Renal pelvis (tissue), 4 donors: ENCODE measurements around the gene RPL32. TPM values are rescaled to one million over a fixed set of nuclear protein-coding genes. Genes with fewer than 3 reads are reported as not detected.
"Not testable (repeated sequence)": the region's sequence is repeated elsewhere in the genome, so short reads cannot be mapped to it uniquely, and the experiment has no call there.

ENCODE experiments used
- DNase-seq: peaks from one replicate; pipeline ENCODE4 v3.0.0-alpha.2; 2013
- polyA plus RNA-seq, 3 donors: library from polyadenylated mRNA; unstranded; fragments of 120-200 nt; gene quantifications; one replicate each; pipeline ENCODE4 v1.2.1, GENCODE V29; 2013; ENCODE audit not compliant: insufficient read length in 3 of 3

Gene RPL32
- polyA plus RNA-seq, 3 donors, result 1,940 to 2,392 (median 2,077) TPM

DNA sequence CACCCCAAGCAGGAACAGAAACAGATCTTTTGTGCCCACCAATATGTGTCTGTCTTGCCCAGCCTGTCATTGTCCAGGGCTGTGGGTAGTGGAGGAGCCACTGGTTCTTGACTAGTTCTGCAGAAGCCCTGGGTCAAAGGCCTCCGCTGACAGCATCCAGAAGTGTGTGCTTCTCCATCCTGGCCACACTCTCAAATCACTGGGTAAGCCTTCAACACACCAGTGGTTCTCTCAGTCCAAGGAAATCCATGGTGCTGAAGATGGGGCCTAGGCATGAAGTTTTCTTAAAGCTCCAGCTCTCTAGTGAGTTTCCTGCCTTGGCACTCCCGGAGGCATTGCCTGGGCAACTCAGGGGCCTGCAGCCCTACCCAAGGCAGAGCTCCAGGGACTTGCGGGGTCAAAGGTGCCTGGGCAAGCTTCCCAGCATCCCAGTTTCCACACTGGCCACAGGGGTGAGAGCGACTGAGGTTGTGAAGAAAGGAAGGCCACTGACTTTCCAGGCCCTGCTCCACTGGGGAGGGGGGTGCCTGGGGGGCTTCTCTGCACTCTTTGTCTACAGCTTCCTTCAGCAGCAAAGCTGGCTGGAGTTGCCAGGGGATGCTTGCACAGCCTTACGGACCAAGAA, 37.9 kb upstream of the RPL32 start:
- DNase-seq, result no peak

DNA sequence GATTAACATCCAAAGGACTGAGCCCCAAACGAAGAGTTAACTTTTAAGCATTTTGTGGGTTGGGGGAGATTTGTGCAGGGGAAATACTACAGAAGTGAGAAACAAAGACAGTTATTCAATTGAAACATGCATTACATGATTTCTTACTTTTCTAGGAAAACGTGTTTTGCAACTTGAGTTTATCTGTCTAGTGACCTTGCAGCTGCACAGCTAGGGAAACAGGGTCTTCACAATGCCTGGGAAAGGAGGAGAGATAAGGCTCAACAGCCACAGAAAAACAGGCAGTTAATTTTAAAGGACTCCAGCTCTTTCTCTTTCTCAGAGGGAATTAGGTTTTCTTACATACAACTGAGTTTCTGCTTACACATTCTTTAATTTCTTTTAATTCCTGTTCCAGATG, 37.4 kb upstream of the RPL32 start:
- not testable (repeated sequence) for DNase-seq

DNA sequence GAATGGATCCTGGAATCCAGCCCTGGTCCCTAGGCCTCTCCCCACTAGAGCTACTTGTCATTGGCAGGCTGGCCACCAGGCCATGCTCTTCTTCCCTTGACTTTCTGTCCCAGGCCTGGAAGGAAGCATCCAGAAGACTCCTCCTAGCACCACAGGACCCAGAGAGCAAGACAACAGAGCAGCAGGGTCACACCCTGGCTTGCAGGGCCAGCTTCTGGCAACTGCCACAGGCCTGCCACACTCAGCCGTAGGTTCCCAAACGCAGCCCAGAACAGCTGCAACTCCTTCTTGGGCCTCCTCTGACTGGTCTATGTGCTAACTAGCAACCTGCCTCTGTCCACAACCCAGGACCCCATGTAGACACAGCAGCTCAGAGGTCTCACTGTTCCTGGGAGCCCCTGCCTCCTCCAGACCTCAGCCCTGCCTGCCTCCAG, 36.8 kb upstream of the RPL32 start:
- DNase-seq, result no peak

DNA sequence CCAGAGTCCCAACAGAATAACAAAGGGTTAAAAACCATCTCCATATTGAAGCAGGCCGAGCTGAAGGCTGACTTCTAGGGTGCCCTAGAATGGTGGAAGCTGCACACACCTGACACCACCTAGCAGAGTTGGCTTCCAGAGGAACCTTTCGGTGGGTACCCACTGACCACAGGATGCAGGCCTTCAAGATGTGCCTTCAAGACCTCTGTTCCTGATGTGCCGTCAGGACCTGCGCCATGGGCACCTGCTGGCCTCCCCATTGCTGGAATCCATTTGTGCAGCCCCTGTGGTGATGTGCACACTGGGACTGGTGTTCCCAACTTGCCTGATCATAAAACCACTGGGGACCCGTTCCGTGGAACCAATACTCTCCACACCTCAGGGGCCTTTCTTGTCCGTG, 35.7 kb upstream of the RPL32 start:
- no peak for DNase-seq

DNA sequence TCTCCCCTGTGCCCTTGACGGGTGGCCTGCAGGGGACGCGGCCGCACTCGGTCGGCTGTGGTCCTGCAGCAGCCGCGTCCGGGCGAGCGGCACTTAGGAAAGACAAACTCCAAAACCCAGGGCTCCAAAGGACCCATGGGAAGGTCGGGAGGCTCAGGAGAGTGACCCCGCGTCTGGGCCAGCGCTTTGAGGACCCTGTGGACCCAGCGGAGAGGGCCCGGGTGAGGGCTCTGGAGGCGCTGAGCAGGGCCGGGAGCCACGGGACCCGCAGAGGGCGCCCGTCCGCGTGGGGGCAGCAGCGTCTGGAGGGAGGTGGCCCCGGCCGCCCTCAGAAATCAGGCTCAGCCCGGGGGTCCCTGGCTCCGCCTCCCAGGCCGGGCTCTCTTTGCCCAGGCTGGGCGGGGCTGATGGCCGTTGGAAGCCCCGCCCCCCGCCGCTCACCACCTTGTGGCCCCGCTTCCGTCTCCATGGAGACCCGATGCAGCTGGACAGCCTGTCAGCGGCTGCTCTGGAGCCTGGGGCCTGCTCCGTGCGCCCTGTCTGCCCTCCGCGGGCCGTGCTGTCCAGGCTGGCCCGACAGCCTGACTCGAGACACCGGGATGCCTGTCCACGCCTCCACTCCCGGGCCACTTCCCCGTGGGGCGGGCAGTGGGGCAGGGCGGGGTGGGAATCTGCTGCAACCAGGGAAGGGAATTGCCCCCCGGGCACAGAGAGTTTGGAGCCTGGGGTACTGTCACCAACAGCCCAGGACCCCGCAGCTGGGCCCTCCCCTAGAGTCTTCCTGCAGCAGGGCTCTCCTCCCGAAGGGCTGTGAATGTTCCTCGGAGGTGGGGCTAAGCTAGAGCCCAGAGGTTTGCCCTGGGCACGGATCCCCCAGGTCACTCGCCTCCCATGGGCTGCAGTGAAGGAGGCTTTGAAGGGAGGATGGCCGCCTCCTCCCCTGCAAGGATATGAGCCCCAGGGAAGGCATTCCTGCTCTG, 34.8 kb upstream of the RPL32 start:
- DNase-seq, result no peak

DNA sequence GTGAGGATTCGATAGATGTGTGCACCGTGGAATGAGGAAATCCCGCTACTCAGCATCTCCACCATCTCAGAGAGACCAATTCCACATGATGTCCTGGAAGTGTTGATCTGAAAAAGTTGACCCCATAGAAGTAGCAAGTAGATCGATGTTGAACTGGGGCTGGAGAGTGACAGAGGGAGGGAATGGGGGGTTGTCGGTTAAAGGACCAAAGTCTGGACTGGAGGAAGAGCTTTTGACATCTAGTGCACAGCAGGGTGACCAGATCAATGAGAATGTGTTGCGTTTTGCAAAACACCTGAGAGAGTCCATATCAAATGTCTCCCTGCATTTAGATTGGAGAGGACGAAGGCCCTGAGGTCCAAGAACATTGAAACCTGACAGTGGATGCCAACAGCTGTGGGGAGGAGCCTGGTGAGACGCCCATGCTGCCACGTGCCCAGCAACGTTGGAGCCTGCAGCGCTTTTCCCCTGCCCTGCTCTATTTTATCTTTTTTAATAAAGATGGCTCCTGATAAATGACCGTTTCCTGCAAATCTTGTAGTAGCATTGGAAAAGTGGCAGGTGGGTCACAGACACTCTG, 30.1 kb upstream of the RPL32 start:
- DNase-seq, result no peak

DNA sequence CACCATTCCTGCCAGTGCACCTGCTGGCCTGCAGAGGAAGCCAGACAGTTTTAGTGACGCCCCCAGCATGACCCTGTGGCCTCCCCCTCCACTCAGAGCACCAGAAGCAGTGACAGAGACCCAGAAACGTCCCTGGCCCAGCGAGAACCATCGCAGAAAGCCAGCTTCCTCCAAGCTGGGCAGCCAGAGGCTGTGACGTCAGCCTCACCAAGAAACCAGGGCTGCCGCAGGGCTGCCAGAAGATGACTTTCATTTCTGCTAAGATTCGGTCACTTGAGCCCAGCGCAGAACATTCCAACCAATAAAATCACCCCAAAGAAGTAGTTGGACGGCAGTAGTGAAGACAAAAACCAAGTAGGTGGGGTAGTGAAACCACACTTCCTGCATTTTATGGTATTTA, 29.6 kb upstream of the RPL32 start:
- no peak for DNase-seq

DNA sequence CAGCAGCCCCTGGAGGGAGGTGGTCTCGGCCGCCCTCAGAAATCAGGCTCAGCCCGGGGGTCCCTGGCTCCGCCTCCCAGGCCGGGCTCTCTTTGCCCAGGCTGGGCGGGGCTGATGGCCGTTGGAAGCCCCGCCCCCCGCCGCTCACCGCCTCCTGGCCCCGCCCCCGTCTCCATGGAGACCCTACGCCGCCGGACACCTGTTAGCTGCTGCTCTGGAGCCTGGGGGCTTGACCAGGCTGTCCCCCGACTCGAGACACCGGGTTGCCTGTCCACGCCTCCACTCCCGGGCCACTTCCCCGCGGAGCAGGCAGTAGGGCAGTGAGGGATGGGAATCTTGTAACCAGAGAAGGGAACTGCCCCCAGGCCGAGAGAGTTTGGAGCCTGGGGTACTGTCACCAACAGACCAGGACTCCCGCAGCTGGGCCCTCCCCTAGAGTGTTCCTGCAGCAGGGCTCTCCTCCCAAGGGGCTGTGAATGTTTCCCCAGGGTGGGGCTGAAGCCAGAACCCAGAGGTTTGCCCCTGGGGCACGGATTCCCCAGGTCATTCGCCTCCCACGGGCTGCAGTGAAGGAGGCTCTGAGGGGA, 27.8 kb upstream of the RPL32 start:
- DNase-seq, result peak; percentile 46

DNA sequence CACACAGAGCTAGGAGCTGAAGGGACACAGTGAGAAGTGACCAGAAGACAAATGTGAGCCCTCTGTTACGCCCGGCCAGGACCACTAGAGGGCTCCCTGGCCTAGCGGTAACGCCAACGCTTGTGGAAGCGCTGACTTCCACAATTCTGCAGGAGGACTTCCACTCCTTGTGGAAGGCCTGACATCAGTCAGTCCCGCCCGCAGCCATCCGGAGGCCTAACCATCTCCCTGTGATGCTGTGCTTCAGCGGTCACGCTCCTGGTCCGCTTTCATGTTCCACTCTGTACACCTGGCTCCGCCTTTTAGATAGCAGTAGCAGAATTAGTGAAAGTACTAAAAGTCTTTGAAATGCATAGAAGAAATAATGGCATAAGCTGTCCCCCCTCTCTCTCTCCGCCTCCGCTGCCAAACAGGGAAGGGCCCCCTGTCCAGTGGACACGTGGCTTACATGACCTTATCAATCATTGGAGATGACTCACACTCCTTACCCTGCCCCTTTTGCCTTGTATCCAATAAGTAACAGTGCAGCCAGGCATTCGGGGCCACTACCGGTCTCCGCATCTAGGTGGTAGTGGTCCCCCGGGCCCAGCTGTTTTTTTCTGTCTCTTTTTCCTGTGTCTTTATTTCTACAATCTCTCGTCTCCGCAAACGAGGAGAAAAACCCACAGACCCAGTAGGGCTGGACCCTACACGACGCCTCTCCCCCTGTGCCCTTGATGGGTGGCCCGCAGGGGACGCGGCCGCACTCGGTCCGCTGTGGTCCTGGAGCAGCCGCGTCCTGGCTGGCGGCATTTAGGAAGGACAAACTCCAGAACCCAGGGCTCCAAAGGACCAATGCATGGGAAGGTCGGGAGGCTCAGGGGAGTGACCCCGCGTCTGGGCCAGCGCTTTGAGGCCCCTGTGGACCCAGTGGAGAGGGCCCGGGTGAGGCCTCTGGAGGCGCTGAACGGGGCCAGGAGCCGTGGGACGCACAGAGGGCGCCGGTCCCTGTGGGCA, 27.0 kb upstream of the RPL32 start:
- DNase-seq, result peak; percentile 80

DNA sequence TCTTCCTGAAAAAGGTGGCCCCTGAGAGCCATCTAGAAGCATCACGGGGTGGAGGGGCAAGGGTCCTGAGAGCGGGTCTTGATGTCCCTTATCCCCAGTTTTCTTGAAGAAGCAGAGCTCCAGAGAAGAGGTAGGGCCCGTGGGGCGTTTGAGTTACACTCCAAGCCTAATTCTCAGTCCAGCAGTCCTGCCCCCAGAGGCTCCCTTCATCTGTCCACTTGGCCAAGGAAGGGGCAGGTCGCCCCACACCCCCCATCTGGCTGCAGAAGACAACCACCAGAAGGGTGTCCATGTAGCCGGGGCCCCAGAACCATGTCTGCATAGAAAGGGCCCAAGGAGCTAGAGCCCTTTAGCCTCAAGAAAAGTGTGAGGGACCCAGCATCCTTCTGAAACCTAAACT, 25.5 kb upstream of the RPL32 start:
- no peak for DNase-seq

DNA sequence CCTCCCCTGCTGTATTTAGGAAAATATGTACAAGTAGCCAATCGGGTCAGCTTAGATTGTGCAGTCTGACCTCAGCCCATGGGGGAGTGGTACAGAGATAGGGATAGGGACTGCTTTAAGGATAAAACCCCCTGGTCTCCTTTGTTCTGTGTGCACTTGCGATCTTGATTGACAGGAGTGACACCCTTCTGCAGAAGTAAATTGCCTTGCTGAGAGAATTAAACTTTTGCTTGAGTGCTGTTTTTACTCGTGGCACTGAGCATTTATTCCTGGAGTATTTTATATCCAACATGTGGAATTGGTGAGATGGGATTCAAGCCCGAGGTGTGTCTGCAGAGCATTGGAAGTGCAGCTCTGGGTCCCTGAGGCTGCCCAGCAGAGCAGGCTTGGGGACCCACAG, 23.9 kb upstream of the RPL32 start:
- DNase-seq, result no peak

DNA sequence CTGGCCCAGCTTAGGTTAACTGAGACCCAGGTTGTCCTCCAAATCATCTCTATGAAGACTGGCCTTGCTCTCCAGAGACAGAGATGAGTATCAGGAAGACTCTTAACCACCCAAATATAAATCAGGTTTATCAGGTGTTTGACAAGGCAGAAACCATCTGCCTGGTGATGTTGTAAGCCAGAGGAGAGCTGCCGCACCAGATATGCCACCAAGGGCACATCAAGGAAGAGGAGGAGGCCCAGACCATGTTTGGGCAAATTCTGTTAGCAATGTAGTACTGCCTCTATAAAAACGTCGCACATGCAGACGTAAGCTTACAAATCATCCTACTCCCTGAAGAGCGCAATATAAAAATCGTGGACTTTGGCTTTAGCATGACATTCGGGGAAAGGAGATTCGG, 21.0 kb upstream of the RPL32 start:
- DNase-seq, result no peak

DNA sequence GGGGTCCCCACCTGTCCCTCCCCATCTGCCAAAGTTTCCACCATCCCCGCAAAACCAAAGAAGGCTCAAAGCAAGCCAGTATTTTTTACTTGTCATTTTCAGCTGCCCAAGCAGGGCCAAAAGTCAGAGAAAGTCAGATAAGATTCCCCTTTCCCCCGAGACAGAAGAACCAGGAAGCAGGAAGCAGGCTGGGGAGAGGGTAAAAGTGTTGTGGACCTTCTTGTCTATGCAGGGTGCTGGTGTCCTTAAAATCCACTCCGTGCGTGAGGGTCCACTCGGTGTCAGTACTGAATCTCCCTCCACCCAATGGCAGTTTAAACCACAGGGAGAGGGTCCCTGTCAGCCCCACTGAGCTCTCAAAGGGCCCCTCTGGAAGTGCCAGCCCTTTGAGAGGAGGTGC, 20.2 kb upstream of the RPL32 start:
- DNase-seq, result no peak

DNA sequence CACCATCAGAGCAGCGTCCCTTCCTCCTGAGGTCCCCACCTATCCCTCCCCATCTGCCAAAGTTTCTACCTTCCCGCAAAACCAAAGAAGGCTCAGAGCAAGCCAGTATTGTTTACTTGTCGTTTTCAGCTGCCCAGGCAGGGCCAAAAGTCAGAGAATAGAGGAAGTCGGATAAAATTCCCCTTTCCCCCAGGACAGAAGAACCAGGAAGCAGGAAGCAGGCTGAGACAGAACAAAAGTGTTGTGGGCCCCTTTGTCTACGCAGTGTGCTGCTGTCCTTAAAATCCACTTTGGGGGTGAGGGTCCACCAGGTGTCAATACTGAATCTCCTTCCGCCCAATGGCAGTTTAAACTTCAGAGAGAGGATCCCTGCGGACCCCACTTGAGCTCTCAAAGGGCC, 18.5 kb upstream of the RPL32 start:
- DNase-seq, result no peak

DNA sequence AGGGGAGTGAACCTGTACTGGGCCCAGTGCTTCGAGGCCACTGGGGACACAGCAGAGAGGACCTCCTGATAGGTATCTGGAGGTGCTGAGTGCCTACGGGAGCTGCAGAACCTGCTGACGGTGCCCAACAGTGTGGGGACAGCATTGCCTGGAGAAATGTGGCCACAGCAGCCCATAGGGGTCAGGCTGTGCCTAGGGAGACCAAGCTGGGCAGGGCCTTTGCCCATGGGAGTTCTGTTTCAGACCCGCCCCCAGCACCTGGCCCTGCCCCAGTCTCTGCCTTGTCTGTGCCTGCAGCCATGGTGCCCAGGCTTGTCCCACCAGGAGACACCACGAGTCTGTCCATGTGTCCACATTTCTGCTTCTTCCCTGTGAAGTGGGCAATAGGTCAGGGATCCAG, 15.3 kb upstream of the RPL32 start:
- no peak for DNase-seq

DNA sequence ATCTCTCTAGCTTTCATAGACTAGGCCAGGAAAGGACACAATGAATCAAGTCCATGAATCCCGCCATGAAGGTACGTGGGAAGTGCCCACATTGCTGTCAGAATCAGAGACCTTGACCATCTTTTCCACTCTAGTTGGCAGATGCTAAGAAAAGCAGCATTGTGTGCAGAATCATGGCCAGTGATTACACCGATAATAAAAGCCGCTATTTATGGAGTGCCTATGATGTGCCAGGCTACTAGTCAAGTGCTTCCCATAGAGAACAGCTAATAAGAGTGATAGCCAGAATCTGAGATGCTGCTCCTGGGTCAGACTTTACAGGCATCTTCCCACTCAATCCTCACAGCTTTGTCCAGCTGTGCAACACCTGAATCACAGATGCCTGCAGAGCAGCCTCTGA, 13.2 kb upstream of the RPL32 start:
- no peak for DNase-seq

DNA sequence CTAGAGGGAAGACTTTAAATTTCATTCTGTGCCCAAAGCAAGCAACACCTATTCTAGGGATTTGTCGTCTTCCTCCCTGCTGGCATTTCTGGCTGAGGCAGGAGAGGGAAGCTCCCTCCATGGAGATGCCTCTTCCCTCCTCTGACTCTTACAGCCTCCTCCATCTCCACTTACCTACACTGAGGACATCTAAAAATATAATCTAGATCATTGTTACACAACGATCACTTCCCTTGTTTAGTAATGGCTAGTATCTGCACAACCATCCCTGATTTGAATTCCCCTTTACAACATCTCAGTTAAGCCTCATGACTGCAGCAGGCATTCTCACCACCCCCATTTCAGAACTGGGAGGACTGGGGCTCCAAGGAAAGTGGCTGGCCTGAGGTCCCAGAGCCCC, 12.5 kb upstream of the RPL32 start:
- DNase-seq, result not testable (repeated sequence)

DNA sequence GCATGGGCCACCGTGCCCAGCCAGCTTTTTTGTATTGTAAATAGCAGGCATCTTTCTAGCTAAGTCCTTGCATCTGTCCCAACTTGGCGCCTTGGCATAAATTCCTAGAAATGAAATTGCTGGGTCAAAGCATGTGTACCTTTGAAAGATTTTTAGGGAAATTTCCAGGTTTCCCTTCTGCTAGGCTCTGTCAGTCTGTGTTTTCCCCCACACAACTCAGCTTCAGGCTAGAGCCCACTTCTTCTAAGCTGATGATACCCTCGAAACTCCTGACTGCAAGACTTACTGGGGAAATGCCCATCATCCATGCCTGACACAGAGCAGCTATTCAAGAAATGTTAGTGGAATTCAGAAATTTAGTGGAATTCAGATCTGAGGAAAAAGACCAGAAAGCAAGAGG, 10.8 kb upstream of the RPL32 start:
- no peak for DNase-seq

DNA sequence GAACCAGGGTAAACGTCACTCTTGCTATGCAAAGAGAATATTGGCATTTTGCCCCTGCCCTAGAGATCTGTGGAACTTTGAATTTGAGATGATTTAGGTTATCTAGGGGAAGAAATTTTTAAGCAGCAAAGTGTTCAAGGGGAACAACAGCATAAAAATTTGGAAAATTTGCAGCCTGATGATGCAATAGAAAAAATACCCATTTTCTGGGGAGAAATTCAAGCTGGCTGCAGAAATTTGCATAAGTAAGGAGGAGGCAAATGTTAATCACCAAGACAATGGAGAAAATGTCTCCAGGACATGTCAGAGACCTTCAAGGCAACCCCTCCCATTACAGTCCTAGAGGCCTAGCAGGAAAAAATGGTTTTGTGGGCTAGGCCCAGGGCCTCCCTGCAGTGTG, 4.4 kb upstream of the RPL32 start:
- no peak for DNase-seq

DNA sequence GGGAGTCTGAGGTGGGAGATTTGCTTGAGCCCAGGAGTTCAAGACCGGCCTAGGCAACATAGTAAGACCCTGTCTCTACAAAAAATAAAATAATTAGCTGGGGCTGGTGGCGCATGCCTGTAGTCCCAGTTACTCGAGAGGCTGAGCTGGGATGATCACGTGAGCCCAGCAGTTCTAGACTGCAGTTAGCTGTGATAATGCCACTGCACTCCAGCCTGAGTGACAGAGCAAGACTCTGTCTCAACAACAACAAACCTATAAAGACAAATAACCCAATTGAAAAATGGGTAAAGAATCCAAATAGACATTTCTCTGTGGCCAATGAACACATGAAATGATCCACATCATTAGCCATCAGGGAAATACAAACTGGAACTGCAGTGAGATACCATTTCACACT, 1.1 kb upstream of the RPL32 start:
- DNase-seq, result no peak

DNA sequence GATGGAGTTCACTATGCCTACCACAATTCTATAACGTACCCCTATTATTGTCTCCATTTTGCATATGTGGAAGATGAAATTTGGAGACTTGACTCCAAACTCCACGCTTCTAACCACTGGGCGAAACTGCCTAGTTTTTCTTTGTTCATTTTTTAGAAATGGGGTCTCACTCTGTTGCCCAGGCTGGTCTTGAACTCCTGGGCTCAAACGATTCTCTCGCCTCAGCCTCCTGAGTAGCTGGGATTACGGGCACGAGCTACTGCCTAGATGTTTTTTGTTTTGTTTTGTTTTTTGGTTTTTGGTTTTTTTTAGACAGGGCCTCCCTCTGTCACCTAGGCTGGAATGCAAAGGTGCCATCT, 584 bp upstream of the RPL32 start:
- no peak for DNase-seq
